Cardiac muscle cell (in vitro differentiated cells and primary cell): ENCODE data around the gene NOS2. TPM values are rescaled to one million over a fixed set of nuclear protein-coding genes. Genes with fewer than 3 reads are reported as not detected.
"Not testable (repeated sequence)": the region's sequence is repeated elsewhere in the genome, so short reads cannot be mapped to it uniquely, and the experiment has no call there.

Experiments used
- DNase-seq, 2 donors: peaks; one replicate each; pipeline versions ENCODE4 v3.0.0 to v3.0.0-alpha.2; 2010 to 2017; ENCODE audit warnings: low read depth in 1 of 2, low spot score in 1 of 2
- H3K27ac ChIP-seq: fragments of 200-600 bp; sonication (generic); 2 replicates; pipeline ENCODE4 v1.5.1; 2016
- H3K27me3 ChIP-seq: fragments of 200-600 bp; sonication (generic); 2 replicates; pipeline ENCODE4 v1.6.0; 2016; ENCODE audit warnings: control low read depth
- H3K36me3 ChIP-seq: fragments of 200-600 bp; sonication (generic); 2 replicates; pipeline ENCODE4 v1.5.1; 2016; ENCODE audit warnings: control low read depth
- H3K4me1 ChIP-seq: fragments of 200-600 bp; sonication (generic); 2 replicates; pipeline ENCODE4 v1.8.1; 2017; ENCODE audit warnings: low read depth, mild to moderate bottlenecking, mixed run types
- H3K4me3 ChIP-seq: fragments of 200-600 bp; sonication (generic); 2 replicates; pipeline ENCODE4 v1.5.1; 2016; ENCODE audit warnings: mild to moderate bottlenecking
- H3K9me3 ChIP-seq: fragments of 200-600 bp; sonication (generic); 2 replicates; pipeline ENCODE4 v1.5.1; 2017; ENCODE audit warnings: low read depth, mild to moderate bottlenecking, control low read depth
- polyA plus RNA-seq: library from polyadenylated mRNA; unstranded; fragments of >200 nt; fragmentation: Nextera tagmentation; extraction: Ambion mirVana; gene quantifications from 2 replicates; pipeline ENCODE4 v1.2.1, GENCODE V29; 2016
- total RNA-seq: library from RNA; depleted of rRNA; stranded (reverse); fragments of >200 nt; gene quantifications from 2 replicates; pipeline ENCODE4 v1.2.3, GENCODE V29; 2016
- TF ChIP-seq, protein P1 (sequence below): IDR thresholded peaks from 2 replicates; pipeline ENCODE4 v1.5.1; 2012; ENCODE audit warnings: low read depth, mild to moderate bottlenecking, low read length

Gene NOS2
- total RNA-seq = 0.04 and 0.54 TPM in 2 replicates
- polyA plus RNA-seq = 0.20 TPM in 1 of 2 replicates, not detected in the other

- no peak within 1 kb of the TSS for H3K27ac ChIP-seq
- H3K36me3 ChIP-seq = no peaks in the 10 kb centered on the region
- TF ChIP-seq, protein P1, sequence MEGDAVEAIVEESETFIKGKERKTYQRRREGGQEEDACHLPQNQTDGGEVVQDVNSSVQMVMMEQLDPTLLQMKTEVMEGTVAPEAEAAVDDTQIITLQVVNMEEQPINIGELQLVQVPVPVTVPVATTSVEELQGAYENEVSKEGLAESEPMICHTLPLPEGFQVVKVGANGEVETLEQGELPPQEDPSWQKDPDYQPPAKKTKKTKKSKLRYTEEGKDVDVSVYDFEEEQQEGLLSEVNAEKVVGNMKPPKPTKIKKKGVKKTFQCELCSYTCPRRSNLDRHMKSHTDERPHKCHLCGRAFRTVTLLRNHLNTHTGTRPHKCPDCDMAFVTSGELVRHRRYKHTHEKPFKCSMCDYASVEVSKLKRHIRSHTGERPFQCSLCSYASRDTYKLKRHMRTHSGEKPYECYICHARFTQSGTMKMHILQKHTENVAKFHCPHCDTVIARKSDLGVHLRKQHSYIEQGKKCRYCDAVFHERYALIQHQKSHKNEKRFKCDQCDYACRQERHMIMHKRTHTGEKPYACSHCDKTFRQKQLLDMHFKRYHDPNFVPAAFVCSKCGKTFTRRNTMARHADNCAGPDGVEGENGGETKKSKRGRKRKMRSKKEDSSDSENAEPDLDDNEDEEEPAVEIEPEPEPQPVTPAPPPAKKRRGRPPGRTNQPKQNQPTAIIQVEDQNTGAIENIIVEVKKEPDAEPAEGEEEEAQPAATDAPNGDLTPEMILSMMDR = no peak
- no peaks in the 10 kb centered on the region for H3K4me1 ChIP-seq
- H3K27me3 ChIP-seq = no peaks in the 10 kb centered on the region
- H3K9me3 ChIP-seq = no peaks in the 10 kb centered on the region
- no peak for DNase-seq
- no peak within 1 kb of the TSS for H3K4me3 ChIP-seq
Observed at GRCh38 chr17:27800522-27800921, at the start of gene NOS2. Gene NOS2 (minus strand): TSS chr17:27800529. CDS start chr17:27798809, 1,720 bp downstream.

- TF ChIP-seq, protein P1 = no peak
- Histone ChIP-seq H3K9me3 (no peaks in the 10 kb centered on the region), H3K27me3 (peaks cover 5% of the 10 kb centered on the region), H3K4me3 (no peak overlapping the region), H3K27ac (no peak overlapping the region), H3K36me3 (no peaks in the 10 kb centered on the region), H3K4me1 (no peaks in the 10 kb centered on the region)
- DNase-seq = no peak
Observed at GRCh38 chr17:27849474-27850185, 49.3 kb upstream of the NOS2 start.

DNA sequence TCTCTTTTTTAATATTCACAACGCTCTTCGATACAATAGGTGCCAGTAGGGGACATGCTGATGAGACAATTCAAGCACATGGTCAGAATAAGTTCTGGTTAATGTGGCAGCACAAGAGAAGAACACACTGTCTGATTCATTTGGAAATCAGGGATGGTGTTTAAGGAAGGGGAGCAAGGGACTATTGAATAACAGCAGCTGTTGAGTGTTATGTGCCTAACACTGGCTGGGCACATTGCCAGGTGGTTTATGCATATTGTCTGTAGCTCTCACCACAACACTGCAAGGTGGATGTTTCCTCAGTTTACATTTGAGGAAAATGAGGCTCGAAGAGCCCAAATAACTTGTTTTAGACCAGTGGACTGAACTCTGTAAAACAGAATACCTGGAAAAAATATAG is 48.6 kb upstream of the NOS2 start:
- Histone ChIP-seq H3K4me3 (no peak overlapping the region), H3K9me3 (no peaks in the 10 kb centered on the region), H3K4me1 (no peaks in the 10 kb centered on the region), H3K27me3 (peaks cover 5% of the 10 kb centered on the region), H3K27ac (no peak overlapping the region), H3K36me3 (no peaks in the 10 kb centered on the region)
- TF ChIP-seq, protein P1 = no peak
- no peak for DNase-seq

- not testable (repeated sequence) for H3K9me3 ChIP-seq, H3K4me1 ChIP-seq, H3K4me3 ChIP-seq
Observed at GRCh38 chr17:27846808-27847307, 46.5 kb upstream of the NOS2 start.

GRCh38 chr17:27846042-27846655 is 45.8 kb upstream of the NOS2 start:
- H3K27me3 ChIP-seq = no peaks in the 10 kb centered on the region
- DNase-seq = no peak
- no peak overlapping the region for H3K27ac ChIP-seq
- H3K36me3 ChIP-seq = no peaks in the 10 kb centered on the region
- H3K4me3 ChIP-seq = no peak overlapping the region
- H3K9me3 ChIP-seq = no peaks in the 10 kb centered on the region
- H3K4me1 ChIP-seq = no peaks in the 10 kb centered on the region
- TF ChIP-seq, protein P1 = no peak

More at GRCh38 chr17:27846808-27847307, 46.5 kb upstream of the NOS2 start:
- not testable (repeated sequence) for H3K27ac ChIP-seq, DNase-seq, H3K36me3 ChIP-seq, H3K27me3 ChIP-seq
